ENCODE results near the gene VGLL4.

DNA sequence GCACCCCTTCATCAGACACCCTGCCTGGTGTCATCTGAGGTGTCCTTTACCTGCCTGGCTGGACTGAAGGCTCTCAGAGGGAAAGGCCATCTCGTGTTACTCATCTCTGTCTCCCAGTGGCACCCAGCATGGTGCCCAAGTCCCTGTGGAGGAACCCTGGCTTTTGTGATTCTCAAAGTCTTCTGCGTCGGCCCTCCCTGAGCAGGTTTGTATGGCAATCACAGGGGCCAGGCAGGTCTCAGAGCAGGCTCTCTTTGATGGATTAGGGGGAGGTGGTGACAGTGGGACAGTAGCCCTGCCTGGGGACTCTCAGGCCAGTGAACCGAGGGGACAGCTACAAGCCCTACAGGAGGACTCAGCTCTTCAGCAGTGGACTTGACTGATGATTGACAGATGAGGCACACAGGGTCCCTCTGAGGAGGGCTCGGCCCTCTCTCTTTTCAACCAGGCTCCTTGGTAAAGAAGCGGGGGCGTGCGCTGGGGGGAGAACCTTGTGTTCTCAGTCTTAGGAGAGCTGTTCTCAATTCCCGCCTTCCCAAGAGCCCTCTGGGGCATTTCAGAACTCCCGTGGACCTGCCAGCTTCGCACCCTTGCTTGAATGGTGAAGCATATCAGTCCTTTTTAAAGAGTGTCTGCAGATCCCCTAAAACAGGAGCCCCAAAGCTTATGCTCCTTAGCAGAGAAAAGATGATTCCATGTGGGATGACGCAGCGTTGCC lies 108.3 kb downstream of the VGLL4 start:
- TF ChIP-seq CTCF (IDR thresholded peaks at IDR 0.05) (no peak), POLR2A (IDR thresholded peaks at IDR 0.05) (no peak), POLR2AphosphoS5 (IDR thresholded peaks at IDR 0.05; ENCODE audit: insufficient read depth in 1 of 2, low read depth in 1 of 2) (no peak)
